ENCODE data around the gene KCNN1.
"Not testable (repeated sequence)": the region's sequence is repeated elsewhere in the genome, so short reads cannot be mapped to it uniquely, and the experiment has no call there.

KCNN1 gene

DNA sequence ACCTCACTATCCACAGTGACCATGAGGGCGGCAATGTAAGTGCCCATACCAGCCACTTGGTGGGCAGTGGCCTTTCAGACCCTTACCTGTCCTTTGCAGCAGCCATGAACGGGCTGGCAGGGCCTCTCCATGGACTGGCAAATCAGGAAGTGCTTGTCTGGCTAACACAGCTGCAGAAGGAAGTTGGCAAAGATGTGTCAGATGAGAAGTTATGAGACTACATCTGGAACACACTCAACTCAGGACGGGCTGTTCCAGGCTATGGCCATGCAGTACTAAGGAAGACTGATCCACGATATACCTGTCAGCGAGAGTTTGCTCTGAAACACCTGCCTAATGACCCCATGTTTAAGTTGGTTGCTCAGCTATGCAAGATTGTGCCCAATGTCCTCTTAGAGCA, 64.5 kb downstream of the KCNN1 start:
- DNase-seq, result peak; percentile 36

DNA sequence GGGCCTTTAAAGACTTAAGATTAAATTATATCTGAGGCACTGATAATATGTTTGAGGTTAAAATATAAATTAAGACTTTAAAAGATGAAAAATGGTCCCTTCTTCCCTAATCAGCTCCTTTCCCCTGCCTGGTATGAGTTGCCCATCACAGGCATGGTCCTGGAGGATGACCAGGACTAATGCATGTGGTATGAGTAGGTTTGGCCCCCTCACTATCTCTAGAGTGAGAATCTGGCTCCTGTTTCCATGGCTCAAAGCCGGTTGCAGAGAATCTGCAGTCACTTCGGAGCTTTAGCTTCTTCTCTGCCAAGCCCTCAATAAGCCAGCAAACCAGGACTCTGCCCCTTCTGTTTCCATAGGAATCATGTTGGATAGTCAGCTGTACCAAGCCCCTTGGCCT, 65.2 kb downstream of the KCNN1 start:
- DNase-seq, result not testable (repeated sequence)

DNA sequence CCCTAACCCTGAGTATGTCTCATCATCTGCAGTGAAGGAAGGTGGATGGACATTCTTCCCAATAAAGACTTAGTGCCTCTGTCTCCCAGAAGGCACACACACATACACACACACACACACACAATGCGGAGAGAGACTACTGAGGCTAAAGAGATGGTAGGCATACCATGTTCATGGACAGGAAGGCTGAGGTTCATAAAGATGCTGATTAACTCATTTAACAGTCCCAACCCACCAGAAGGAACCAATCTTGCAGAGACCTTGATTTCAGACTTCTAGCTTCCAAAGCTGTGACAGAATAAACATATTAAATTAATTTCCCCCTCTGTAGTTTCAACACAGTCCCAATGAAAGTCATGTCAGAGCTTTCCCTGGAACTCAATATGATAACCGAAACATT, 74.1 kb downstream of the KCNN1 start:
- DNase-seq, result no peak

DNA sequence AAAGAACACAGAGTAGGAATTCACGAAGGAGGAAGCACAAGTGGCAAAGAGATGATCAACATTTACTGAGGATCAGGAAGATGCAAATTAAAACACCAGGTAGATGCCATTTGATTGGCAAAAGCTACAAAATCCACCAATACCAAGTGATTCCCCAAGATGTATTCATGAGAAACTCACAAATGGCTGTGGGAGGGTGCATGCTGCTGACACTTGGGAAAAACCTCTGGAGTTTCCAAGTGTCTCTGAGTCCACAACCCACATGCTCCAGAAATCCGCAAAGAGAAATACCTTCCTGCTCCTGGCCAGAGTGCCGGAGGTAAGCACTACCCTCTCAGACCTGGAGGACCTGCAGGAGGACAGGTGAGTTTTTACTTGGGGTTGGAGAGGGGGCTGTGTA, 76.8 kb downstream of the KCNN1 start:
- no peak for DNase-seq

DNA sequence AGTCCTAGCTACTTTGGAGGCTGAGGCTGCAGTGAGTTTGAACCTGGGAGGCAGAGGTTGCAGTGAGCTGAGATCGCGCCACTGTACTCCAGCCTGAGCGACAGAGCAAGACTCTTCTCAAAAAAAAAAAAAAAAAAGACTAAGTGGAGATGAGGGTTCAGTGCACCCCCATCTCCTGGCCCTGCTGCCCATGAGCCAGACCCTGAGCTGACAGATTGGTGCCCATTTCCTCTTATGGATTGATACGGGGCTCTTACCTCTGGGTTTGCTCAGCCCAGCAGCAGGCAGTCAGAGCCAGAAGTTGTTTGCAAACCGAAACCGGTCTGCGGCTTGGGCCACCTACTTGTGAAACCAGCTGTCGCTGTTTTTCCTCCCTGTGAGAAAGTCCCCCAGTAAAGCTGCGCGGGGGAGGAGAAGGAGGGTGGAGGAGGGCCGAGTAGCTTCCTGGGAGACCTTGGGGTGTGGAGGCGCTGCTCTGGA, 78.0 kb downstream of the KCNN1 start:
- DNase-seq, result peak; percentile 96

DNA sequence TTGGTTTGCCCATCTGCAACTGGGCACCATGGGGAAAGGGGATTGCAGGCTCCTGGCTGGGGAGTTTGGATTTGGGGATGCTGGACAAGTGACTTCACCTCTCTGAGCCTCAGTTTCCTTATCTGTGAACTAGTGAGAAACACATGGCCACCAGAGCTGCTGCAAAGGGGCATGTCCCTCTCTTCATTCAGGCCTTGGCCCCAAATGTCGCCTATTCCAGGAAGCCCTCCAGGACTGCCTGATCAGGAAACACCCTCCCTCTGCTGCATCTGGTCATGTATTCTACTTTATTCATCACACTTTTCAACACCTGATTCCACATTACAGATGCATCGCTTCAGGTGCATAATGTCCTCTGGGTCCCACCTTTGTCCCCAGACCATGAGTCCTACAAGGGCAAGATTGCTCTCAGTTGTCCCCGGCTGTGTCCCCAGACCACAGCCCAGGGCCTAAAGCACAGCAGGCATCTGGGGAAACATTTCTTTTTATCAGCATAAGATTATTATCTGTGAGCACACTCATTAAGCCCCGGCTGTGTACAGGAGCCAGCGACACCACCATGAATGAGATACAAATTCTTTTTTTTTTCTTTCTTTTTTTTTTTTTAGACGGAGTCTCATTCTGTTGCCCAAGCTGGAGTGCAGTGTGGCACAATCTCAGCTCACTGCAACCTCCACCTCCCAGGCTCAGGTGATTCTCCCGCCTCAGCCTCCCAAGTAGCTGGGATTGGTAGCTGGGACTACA, 78.6 kb downstream of the KCNN1 start:
- no peak for DNase-seq

DNA sequence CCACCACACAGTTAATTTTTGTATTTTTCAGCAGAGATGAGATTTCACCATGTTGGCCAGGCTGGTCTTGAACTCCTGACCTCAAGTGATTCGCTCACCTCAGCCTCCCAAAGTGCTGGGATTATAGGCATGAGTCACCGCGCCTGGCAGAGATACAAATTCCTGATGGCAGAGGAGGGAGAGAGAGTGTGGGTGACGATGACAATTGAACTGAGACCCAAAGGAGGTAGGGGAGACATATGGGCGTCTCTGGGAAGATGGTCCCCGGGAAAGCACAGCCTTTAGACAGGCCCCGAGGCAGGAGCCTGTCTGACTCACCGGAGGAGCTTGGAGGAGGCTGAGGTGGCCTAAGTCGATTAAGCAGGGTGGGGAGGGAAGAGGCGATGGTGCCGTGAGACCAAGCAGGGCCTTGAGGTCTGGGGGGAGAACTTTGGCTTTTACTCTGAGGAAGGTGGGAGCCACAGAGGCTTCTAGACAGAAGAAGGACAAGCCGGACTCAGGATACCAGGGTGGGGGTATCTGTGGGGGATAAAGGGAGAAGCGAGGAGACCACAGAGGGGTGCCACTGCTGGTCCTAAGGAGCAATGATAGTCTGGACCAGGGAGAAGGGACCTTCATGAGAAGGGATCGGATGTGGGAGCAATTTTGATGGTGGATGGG, 79.3 kb downstream of the KCNN1 start:
- DNase-seq, result peak; percentile 36

DNA sequence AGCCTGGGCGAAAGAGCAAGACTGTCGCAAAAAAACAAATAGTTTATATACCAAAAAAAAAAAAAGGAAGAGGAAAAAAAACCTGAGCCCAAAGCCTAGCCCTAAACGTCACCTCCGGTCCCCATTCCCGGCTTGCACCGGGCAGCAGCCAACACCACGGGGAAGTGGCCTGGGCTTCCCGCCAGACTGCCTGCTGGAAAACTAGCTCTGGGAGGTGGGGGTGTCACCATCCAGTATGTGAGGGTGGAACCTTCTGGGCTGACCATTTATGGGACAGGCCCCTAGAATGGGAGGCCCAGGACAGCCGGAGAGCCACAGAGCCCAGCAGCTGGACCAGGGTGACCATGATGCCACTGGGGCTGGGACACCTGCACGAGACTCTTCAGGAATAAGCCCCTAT, 82.5 kb downstream of the KCNN1 start:
- DNase-seq, result peak; percentile 36

Measured in DMS53 (cell line).